ENCODE measurements around the gene KLB. TPM values are rescaled to one million over a fixed set of nuclear protein-coding genes. Genes with fewer than 3 reads are reported as not detected.
"Not testable (repeated sequence)": the region's sequence is repeated elsewhere in the genome, so short reads cannot be mapped to it uniquely, and the experiment has no call there.

Gene KLB
- polyA plus RNA-seq, 1 donor: 0.75 TPM

DNA sequence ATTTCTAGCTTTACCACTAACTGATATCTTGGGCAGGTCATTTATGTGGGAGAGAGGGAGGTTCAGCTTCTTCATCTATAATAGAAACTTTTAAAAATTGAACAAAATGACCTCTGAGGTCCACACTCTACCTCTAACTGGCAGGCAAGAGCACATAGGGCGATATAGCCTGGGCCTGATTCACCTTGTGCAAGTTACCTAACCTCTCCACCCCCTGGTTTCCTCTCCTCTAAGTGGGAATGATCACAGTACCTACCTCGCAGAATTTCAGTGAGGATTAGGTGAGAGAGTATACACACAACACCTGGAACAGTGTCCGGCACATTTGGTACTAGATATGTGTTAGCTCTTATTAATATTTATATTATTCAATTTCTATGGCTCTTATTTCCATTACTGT, 15.5 kb downstream of the KLB start:
- WGBS (ENCODE audit: insufficient coverage, low lambda C conversion rate): 100% methylated on average over 2 of the region's 3 CpGs
- Histone ChIP-seq H3K27ac (ENCODE audit: low read length) (no peak overlapping the region), H3K4me1 (ENCODE audit: control insufficient read depth, insufficient read depth, low read length) (no peaks in the 10 kb centered on the region), H3K9me3 (ENCODE audit: control insufficient read depth, low read depth, low read length) (no peaks in the 10 kb centered on the region), H3K36me3 (ENCODE audit: control insufficient read depth, insufficient read depth, low read length) (no peaks in the 10 kb centered on the region), H3K27me3 (ENCODE audit: control insufficient read depth, insufficient read depth, low read length) (no peaks in the 10 kb centered on the region), H3K4me3 (ENCODE audit: low read length) (no peak overlapping the region)
- DNase-seq: no peak

DNA sequence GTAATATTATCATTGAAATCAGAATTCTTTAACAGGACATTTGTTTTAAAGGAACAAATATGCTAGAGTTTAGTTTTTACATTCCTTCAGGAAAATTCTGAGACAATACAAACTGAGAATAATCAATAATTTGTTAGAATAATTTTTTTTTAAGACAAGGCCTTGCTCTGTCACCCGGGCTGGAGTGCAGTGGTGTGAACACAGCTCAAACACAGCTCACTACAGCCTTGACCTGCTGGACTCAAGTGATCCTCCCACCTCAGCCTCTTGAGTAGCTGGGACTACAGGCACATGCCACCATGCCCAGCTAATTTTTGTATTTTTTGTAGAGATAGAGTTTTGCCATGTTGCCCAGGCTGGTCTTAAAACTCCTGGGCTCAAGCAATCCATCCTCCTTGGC, 18.6 kb downstream of the KLB start:
- WGBS (ENCODE audit: insufficient coverage, low lambda C conversion rate): no CpG with 5 or more reads among the region's 1 CpG
- not testable (repeated sequence) for H3K4me1 ChIP-seq (ENCODE audit: control insufficient read depth, insufficient read depth, low read length); H3K27ac ChIP-seq (ENCODE audit: low read length); H3K4me3 ChIP-seq (ENCODE audit: low read length); DNase-seq; H3K36me3 ChIP-seq (ENCODE audit: control insufficient read depth, insufficient read depth, low read length); H3K27me3 ChIP-seq (ENCODE audit: control insufficient read depth, insufficient read depth, low read length); H3K9me3 ChIP-seq (ENCODE audit: control insufficient read depth, low read depth, low read length)

DNA sequence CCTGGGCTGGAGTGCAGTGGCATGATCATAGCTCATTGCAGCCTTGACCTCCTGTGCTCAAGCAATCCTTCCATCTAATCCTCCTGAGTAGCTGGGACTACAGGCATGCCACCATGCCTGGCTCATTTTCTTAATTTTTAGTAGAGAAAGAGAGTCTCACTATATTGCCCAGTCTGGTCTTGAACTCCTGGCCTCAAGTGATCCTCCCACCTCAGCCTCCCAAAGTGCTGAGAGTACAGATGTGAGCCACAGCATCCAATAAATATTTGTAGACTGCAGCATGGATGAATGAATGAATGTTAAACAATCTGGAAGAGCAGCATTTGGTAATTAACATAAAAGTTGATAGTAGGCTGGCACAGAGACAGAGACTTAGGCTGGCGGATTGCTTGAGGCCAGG, 20.0 kb downstream of the KLB start:
- no CpG with 5 or more reads among the region's 1 CpG for WGBS (ENCODE audit: insufficient coverage, low lambda C conversion rate)
- Histone ChIP-seq H3K4me1 (ENCODE audit: control insufficient read depth, insufficient read depth, low read length) (peaks cover 9% of the 10 kb centered on the region), H3K36me3 (ENCODE audit: control insufficient read depth, insufficient read depth, low read length) (no peaks in the 10 kb centered on the region), H3K9me3 (ENCODE audit: control insufficient read depth, low read depth, low read length) (no peaks in the 10 kb centered on the region), H3K27me3 (ENCODE audit: control insufficient read depth, insufficient read depth, low read length) (no peaks in the 10 kb centered on the region), H3K27ac (ENCODE audit: low read length) (no peak overlapping the region), H3K4me3 (ENCODE audit: low read length) (no peak overlapping the region)
- DNase-seq: no peak

DNA sequence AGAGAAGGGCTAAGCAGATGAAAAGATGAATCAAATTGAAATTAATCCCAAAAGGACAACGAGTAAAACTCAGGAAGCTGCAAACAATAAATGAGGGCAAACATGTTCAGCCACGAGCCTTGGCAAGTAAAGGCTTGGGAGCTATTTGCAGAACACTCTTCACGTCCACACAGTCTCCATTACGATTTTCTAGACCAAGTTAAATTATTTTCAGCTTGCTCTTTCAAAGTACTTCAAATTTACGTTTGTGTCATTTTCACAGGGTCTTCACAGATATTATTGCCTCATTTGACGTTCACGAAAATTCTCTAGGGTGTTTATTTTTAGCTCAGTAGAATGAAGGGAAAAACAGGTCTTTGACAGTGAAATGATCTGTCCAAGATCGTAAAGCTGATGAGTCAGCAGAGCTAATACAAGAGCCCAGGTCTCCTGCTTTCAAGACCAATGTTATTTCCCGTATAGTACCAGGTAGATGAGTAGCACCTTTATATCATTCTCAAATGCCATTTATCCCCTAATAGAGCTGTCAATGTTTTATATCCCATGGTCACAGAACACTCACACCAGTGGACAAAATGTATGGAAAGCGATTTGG, 20.9 kb downstream of the KLB start:
- H3K27me3 ChIP-seq (ENCODE audit: control insufficient read depth, insufficient read depth, low read length): no peaks in the 10 kb centered on the region
- DNase-seq: no peak
- no peak overlapping the region for H3K4me3 ChIP-seq (ENCODE audit: low read length)
- no peak overlapping the region for H3K27ac ChIP-seq (ENCODE audit: low read length)
- no peaks in the 10 kb centered on the region for H3K36me3 ChIP-seq (ENCODE audit: control insufficient read depth, insufficient read depth, low read length)
- H3K4me1 ChIP-seq (ENCODE audit: control insufficient read depth, insufficient read depth, low read length): peaks cover 9% of the 10 kb centered on the region
- no peaks in the 10 kb centered on the region for H3K9me3 ChIP-seq (ENCODE audit: control insufficient read depth, low read depth, low read length)
- WGBS (ENCODE audit: insufficient coverage, low lambda C conversion rate): 20% methylated on average over 1 of the region's 10 CpGs

DNA sequence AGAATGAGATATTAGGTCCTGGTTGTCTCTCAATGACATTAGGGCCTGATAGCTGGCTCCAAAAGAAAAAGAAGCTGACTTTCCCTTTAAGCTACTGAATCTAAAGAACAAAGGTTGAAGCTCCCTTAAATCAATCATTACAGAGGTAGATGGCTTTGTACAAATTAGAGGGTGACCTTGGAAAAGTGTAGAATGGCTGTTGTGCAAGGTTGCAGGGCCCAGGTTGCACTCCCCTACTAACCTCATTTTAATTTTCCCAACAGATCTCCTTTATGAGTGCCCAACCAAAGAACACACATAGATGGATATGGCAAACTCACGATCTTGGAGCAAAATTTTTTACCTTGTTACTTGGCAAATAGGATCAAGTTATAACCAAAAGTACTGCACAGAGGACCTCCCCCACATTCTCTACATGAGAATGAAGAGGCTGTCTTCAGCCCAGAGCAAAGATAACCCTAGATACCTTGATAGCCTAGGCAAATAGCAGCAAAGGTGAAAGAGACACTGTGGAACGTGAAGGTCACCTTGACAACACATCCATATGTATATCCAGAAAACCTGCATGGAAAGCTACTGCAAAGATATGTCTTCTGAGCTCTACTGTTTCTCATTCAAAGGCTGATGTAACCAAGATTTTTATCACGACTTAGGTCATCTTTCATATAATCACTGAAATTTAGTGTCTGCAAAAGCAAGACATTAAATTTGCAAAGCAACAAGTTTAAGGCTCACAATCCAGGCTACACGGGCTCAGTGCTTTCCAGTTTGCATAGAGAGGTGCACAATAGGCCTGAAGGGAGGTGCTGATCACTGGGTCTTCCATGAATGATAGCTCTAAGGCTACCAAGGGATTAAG, 23.0 kb downstream of the KLB start:
- no peaks in the 10 kb centered on the region for H3K9me3 ChIP-seq (ENCODE audit: control insufficient read depth, low read depth, low read length)
- peaks cover 9% of the 10 kb centered on the region for H3K4me1 ChIP-seq (ENCODE audit: control insufficient read depth, insufficient read depth, low read length)
- H3K4me3 ChIP-seq (ENCODE audit: low read length): no peak overlapping the region
- no peaks in the 10 kb centered on the region for H3K36me3 ChIP-seq (ENCODE audit: control insufficient read depth, insufficient read depth, low read length)
- H3K27ac ChIP-seq (ENCODE audit: low read length): no peak overlapping the region
- no CpG with 5 or more reads among the region's 4 CpGs for WGBS (ENCODE audit: insufficient coverage, low lambda C conversion rate)
- DNase-seq: peak; percentile 9 to 47
- no peaks in the 10 kb centered on the region for H3K27me3 ChIP-seq (ENCODE audit: control insufficient read depth, insufficient read depth, low read length)

DNA sequence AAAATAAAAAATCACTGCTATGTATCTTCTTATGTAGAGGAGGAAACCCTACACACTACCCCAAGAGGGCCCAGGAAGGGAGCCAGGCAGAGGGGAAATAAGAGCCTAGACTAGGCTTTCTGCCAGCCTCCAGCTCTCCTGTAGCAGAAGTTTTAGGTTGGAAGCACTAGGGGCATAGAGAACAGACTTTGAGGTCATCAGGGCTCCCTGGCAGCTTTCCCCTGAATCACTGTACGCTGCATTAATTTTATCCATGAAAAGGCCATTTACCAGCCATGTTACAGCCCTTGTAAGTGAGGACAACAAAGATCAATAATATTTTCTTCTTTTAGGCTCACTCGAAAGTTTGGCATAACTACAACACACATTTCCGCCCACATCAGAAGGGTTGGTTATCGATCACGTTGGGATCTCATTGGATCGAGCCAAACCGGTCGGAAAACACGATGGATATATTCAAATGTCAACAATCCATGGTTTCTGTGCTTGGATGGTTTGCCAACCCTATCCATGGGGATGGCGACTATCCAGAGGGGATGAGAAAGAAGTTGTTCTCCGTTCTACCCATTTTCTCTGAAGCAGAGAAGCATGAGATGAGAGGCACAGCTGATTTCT, 27.3 kb downstream of the KLB start:
- 100% methylated on average over 1 of the region's 11 CpGs for WGBS (ENCODE audit: insufficient coverage, low lambda C conversion rate)
- no peaks in the 10 kb centered on the region for H3K36me3 ChIP-seq (ENCODE audit: control insufficient read depth, insufficient read depth, low read length)
- no peak overlapping the region for H3K27ac ChIP-seq (ENCODE audit: low read length)
- H3K4me3 ChIP-seq (ENCODE audit: low read length): no peak overlapping the region
- no peaks in the 10 kb centered on the region for H3K9me3 ChIP-seq (ENCODE audit: control insufficient read depth, low read depth, low read length)
- peaks cover 9% of the 10 kb centered on the region for H3K4me1 ChIP-seq (ENCODE audit: control insufficient read depth, insufficient read depth, low read length)
- no peaks in the 10 kb centered on the region for H3K27me3 ChIP-seq (ENCODE audit: control insufficient read depth, insufficient read depth, low read length)
- DNase-seq: no peak

DNA sequence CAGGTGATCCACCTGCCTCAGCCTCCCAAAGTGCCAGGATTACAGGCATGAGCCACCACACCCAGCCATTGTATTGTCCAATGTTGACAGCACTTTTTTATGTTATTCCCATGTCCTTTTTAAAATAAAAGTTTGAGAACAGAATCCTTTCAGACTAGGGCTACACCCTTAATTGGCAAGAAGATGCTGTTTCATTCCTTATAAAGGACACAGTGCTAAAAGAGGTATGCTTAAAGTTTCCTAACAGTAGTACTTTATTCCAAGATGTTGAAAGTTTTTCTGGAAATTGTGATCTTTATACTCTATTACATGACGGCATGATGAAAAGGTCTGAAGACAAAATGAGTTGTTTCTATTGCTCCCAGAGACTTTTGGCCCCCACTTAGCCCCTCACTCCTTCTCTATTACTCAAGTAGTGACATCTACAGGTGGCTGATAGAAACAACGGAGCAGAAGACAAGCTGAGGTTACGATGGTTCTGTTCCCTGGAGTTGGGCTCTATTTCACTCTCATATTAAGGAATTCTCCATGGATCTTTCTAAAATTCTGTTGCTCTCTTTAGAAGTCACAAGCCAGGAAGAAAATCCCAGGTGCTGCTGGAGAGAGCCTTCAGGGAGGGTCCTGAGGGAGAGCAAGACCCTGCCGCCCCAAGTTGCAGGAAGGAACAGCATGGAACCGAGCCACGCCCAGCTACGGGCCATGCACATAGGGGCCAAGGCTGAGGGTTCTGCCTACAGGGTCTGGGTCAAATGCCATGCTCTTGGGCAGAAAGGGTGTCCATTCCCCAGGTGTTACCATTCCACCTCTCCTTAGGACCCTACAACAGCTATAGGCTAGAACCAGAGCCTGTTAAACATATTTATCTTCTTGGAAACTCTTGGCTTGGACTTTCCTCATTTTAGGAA, 29.2 kb downstream of the KLB start:
- no peaks in the 10 kb centered on the region for H3K27me3 ChIP-seq (ENCODE audit: control insufficient read depth, insufficient read depth, low read length)
- DNase-seq: no peak
- no peak overlapping the region for H3K4me3 ChIP-seq (ENCODE audit: low read length)
- no peaks in the 10 kb centered on the region for H3K4me1 ChIP-seq (ENCODE audit: control insufficient read depth, insufficient read depth, low read length)
- H3K36me3 ChIP-seq (ENCODE audit: control insufficient read depth, insufficient read depth, low read length): no peaks in the 10 kb centered on the region
- no peaks in the 10 kb centered on the region for H3K9me3 ChIP-seq (ENCODE audit: control insufficient read depth, low read depth, low read length)
- WGBS (ENCODE audit: insufficient coverage, low lambda C conversion rate): 29% methylated on average over 1 of the region's 7 CpGs
- no peak overlapping the region for H3K27ac ChIP-seq (ENCODE audit: low read length)

DNA sequence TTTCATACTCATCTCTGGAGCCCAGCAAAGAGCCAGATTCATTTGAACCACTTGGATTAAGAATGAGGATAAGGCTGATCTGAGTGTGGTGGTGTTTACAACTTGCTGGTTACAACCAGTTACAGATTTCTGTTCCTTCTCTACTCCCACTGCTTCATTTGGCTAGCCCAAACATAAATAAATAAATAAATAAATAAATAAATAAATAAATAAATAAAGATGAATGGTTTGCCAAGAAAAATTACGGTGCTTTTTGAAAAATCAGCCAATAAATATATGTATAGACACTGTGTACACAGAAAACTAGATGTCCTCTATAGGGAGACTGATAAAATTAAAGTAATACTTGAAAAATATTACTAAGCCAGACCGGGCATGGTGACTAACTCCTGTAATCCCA, 34.9 kb downstream of the KLB start:
- Histone ChIP-seq H3K27ac (ENCODE audit: low read length) (no peak overlapping the region), H3K36me3 (ENCODE audit: control insufficient read depth, insufficient read depth, low read length) (no peaks in the 10 kb centered on the region), H3K4me3 (ENCODE audit: low read length) (no peak overlapping the region), H3K27me3 (ENCODE audit: control insufficient read depth, insufficient read depth, low read length) (no peaks in the 10 kb centered on the region), H3K4me1 (ENCODE audit: control insufficient read depth, insufficient read depth, low read length) (no peaks in the 10 kb centered on the region), H3K9me3 (ENCODE audit: control insufficient read depth, low read depth, low read length) (peaks cover 2% of the 10 kb centered on the region)
- DNase-seq: no peak
- 86% methylated on average over 1 of the region's 2 CpGs for WGBS (ENCODE audit: insufficient coverage, low lambda C conversion rate)

DNA sequence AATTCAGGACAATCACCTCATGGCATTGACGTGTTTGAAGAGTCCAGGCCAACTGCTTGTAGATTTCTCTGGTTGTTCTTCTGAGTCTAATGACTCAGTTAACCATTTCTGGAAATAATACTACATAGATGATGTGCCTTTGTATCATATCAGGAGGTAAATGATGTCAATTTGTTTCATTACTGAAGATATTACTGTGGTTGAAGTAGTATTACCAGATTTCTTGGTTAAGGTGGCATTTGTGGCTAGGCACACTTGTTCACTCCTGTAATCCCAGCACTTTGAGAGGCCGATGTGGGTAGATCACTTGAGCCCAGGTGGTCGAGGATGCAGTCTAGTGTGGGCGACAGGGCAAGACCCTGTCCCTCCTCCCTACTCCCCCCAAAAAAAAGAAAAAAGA, 36.3 kb downstream of the KLB start:
- Histone ChIP-seq H3K4me3 (ENCODE audit: low read length) (no peak overlapping the region), H3K27ac (ENCODE audit: low read length) (no peak overlapping the region), H3K9me3 (ENCODE audit: control insufficient read depth, low read depth, low read length) (peaks cover 5% of the 10 kb centered on the region), H3K4me1 (ENCODE audit: control insufficient read depth, insufficient read depth, low read length) (no peaks in the 10 kb centered on the region), H3K27me3 (ENCODE audit: control insufficient read depth, insufficient read depth, low read length) (no peaks in the 10 kb centered on the region), H3K36me3 (ENCODE audit: control insufficient read depth, insufficient read depth, low read length) (no peaks in the 10 kb centered on the region)
- no CpG with 5 or more reads among the region's 4 CpGs for WGBS (ENCODE audit: insufficient coverage, low lambda C conversion rate)
- DNase-seq: no peak

DNA sequence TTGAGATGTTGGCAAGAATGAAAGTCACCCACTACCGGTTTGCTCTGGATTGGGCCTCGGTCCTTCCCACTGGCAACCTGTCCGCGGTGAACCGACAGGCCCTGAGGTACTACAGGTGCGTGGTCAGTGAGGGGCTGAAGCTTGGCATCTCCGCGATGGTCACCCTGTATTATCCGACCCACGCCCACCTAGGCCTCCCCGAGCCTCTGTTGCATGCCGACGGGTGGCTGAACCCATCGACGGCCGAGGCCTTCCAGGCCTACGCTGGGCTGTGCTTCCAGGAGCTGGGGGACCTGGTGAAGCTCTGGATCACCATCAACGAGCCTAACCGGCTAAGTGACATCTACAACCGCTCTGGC, 39.7 kb downstream of the KLB start:
- WGBS (ENCODE audit: insufficient coverage, low lambda C conversion rate): no CpG with 5 or more reads among the region's 20 CpGs
- Histone ChIP-seq H3K9me3 (ENCODE audit: control insufficient read depth, low read depth, low read length) (peaks cover 5% of the 10 kb centered on the region), H3K36me3 (ENCODE audit: control insufficient read depth, insufficient read depth, low read length) (peaks cover under 1% of the 10 kb centered on the region), H3K27me3 (ENCODE audit: control insufficient read depth, insufficient read depth, low read length) (no peaks in the 10 kb centered on the region), H3K4me3 (ENCODE audit: low read length) (peak overlapping the region; percentile 52), H3K27ac (ENCODE audit: low read length) (peak overlapping the region; percentile 9), H3K4me1 (ENCODE audit: control insufficient read depth, insufficient read depth, low read length) (peaks cover 6% of the 10 kb centered on the region)
- no peak for DNase-seq

All from large intestine (tissue), 3 donors.